DOHH2 (cell line): ENCODE data around the gene MRPS18B.
A peak's percentile ranks its signal among the peaks of the same experiment; 100 is the strongest.

Source experiments
- H3F3A ChIP-seq: fragments of 200-600 bp; sonication (generic), shearing (Covaris generic); 2 replicates; pipeline ENCODE4 v1.6.0; 2016; ENCODE audit warnings: antibody characterized with exemption, mild to moderate bottlenecking; ENCODE audit not compliant: control insufficient read depth, insufficient read depth
- H3K27ac ChIP-seq: fragments of 200-600 bp; sonication (generic); 2 replicates; pipeline ENCODE4 v1.5.1; 2014; ENCODE audit warnings: low read depth, mild to moderate bottlenecking, low read length, moderate library complexity
- H3K27me3 ChIP-seq: fragments of 200-600 bp; sonication (generic); 2 replicates; pipeline ENCODE4 v1.6.1; 2014; ENCODE audit warnings: mild to moderate bottlenecking, low read length, mixed read lengths; ENCODE audit not compliant: control insufficient read depth
- H3K36me3 ChIP-seq: fragments of 200-600 bp; sonication (generic); 2 replicates; pipeline ENCODE4 v1.6.1; 2014; ENCODE audit warnings: mild to moderate bottlenecking, low read length, moderate library complexity, mixed read lengths; ENCODE audit not compliant: control insufficient read depth
- H3K4me1 ChIP-seq: fragments of 200-600 bp; sonication (generic); 2 replicates; pipeline ENCODE4 v1.6.1; 2014; ENCODE audit warnings: mild to moderate bottlenecking, low read length, mixed read lengths; ENCODE audit not compliant: control insufficient read depth
- H3K4me2 ChIP-seq: fragments of 200-600 bp; sonication (generic); 2 replicates; pipeline ENCODE4 v1.6.0; 2014; ENCODE audit warnings: mild to moderate bottlenecking, low read length, moderate library complexity
- H3K4me3 ChIP-seq: fragments of 200-600 bp; sonication (generic); 2 replicates; pipeline ENCODE4 v1.5.1; 2014; ENCODE audit warnings: mild to moderate bottlenecking, low read length, mixed read lengths
- H3K79me2 ChIP-seq: fragments of 200-600 bp; sonication (generic); 2 replicates; pipeline ENCODE4 v1.6.1; 2014; ENCODE audit warnings: mild to moderate bottlenecking, low read length, mixed read lengths; ENCODE audit not compliant: control insufficient read depth
- H3K9me2 ChIP-seq: fragments of 200-600 bp; sonication (generic); replicated peaks from 2 replicates; pipeline ENCODE4 v1.6.1; 2014; ENCODE audit warnings: mild to moderate bottlenecking, low read length, mixed read lengths; ENCODE audit not compliant: control insufficient read depth
- H3K9me3 ChIP-seq: fragments of 200-600 bp; sonication (generic); 2 replicates; pipeline ENCODE4 v1.6.1; 2014; ENCODE audit warnings: antibody characterized with exemption, low read length, mixed read lengths; ENCODE audit not compliant: control insufficient read depth, insufficient read depth
- H4K20me1 ChIP-seq: fragments of 200-600 bp; sonication (generic); 2 replicates; pipeline ENCODE4 v1.6.0; 2014; ENCODE audit warnings: low read depth, mild to moderate bottlenecking, antibody characterized with exemption, low read length, moderate library complexity; ENCODE audit not compliant: control insufficient read depth, insufficient read depth
- CTCF ChIP-seq: fragments of 200-600 bp; sonication (generic); IDR thresholded peaks from one replicate; pipeline ENCODE4 v1.5.1; 2014; ENCODE audit warnings: antibody characterized with exemption, mild to moderate bottlenecking, low read depth, low read length; ENCODE audit not compliant: poor library complexity, severe bottlenecking
- EZH2phosphoT487 ChIP-seq: fragments of 200-600 bp; sonication (generic); IDR thresholded peaks from 2 replicates; pipeline ENCODE4 v1.6.1; 2017; ENCODE audit warnings: borderline replicate concordance, mild to moderate bottlenecking, antibody characterized with exemption, low read length, moderate library complexity, mixed read lengths

MRPS18B gene

GRCh38 chr6:30646450-30647241 lies 29.0 kb downstream of the MRPS18B start, which contains the start of gene C6orf136:
Gene C6orf136, plus strand, starts transcription at chr6:30647133. Its CDS starts 99 bp downstream, at chr6:30647232.
- Histone ChIP-seq H3K9me2 (no peaks in the 10 kb centered on the region), H3K4me2 (peak within 1 kb of the TSS; percentile 70), H3K9me3 (no peaks in the 10 kb centered on the region), H3K27ac (peak within 1 kb of the TSS; percentile 74), H3F3A (no peaks in the 10 kb centered on the region), H3K4me1 (peaks cover 15% of the 10 kb centered on the region), H3K27me3 (no peaks in the 10 kb centered on the region), H3K4me3 (peak within 1 kb of the TSS; percentile 91), H3K36me3 (peaks cover 30% of the 10 kb centered on the region), H3K79me2 (peaks cover 37% of the 10 kb centered on the region), H4K20me1 (no peaks in the 10 kb centered on the region)
- no peak for TF ChIP-seq EZH2phosphoT487
- TF ChIP-seq CTCF: no peak

- Histone ChIP-seq H3K4me2 (peak overlapping the region; percentile 70), H4K20me1 (no peaks in the 10 kb centered on the region), H3K36me3 (peaks cover 39% of the 10 kb centered on the region), H3K9me3 (no peaks in the 10 kb centered on the region), H3K79me2 (peaks cover 37% of the 10 kb centered on the region), H3K9me2 (no peaks in the 10 kb centered on the region), H3K4me1 (peaks cover 15% of the 10 kb centered on the region), H3F3A (peaks cover 2% of the 10 kb centered on the region; the same call in 1 of the 2 replicates), H3K27ac (peak overlapping the region; percentile 74), H3K4me3 (peak overlapping the region; percentile 91), H3K27me3 (no peaks in the 10 kb centered on the region)
- no peak for TF ChIP-seq EZH2phosphoT487
- TF ChIP-seq CTCF: no peak
Measured at GRCh38 chr6:30647242-30648116, 29.8 kb downstream of the MRPS18B start.

- Histone ChIP-seq H3K9me2 (no peaks in the 10 kb centered on the region), H3K36me3 (peaks cover 58% of the 10 kb centered on the region), H3K27me3 (no peaks in the 10 kb centered on the region), H3F3A (peaks cover 7% of the 10 kb centered on the region; the same call in 1 of the 2 replicates), H3K4me2 (no peak overlapping the region), H3K79me2 (peaks cover 31% of the 10 kb centered on the region), H3K27ac (no peak overlapping the region), H3K9me3 (no peaks in the 10 kb centered on the region), H3K4me3 (no peak overlapping the region), H4K20me1 (no peaks in the 10 kb centered on the region), H3K4me1 (peaks cover 11% of the 10 kb centered on the region)
- TF ChIP-seq EZH2phosphoT487 (no peak), CTCF (no peak)
Measured at GRCh38 chr6:30651143-30651542, 33.5 kb downstream of the MRPS18B start.
